GM18951 (cell line): Measurements from ENCODE around the gene TMEM181.
"Not testable (repeated sequence)": the region's sequence is repeated elsewhere in the genome, so short reads cannot be mapped to it uniquely, and the experiment has no call there.

Experiments
- POLR2A ChIP-seq: IDR thresholded peaks from 4 replicates; pipeline ENCODE4 v1.6.1; 2011; ENCODE audit warnings: mild to moderate bottlenecking; ENCODE audit not compliant: insufficient read length, insufficient read depth; ENCODE audit errors: extremely low read depth
- in situ Hi-C: fragments of 300-500 bp; cut with MboI; formaldehyde crosslinking; loops from one replicate; pipeline ENCODE4 v1.12.0; 2022; ENCODE audit warnings: low sequenced_read_pairs, mixed read lengths, inconsistent platforms; ENCODE audit not compliant: unreplicated experiment

Gene TMEM181

DNA sequence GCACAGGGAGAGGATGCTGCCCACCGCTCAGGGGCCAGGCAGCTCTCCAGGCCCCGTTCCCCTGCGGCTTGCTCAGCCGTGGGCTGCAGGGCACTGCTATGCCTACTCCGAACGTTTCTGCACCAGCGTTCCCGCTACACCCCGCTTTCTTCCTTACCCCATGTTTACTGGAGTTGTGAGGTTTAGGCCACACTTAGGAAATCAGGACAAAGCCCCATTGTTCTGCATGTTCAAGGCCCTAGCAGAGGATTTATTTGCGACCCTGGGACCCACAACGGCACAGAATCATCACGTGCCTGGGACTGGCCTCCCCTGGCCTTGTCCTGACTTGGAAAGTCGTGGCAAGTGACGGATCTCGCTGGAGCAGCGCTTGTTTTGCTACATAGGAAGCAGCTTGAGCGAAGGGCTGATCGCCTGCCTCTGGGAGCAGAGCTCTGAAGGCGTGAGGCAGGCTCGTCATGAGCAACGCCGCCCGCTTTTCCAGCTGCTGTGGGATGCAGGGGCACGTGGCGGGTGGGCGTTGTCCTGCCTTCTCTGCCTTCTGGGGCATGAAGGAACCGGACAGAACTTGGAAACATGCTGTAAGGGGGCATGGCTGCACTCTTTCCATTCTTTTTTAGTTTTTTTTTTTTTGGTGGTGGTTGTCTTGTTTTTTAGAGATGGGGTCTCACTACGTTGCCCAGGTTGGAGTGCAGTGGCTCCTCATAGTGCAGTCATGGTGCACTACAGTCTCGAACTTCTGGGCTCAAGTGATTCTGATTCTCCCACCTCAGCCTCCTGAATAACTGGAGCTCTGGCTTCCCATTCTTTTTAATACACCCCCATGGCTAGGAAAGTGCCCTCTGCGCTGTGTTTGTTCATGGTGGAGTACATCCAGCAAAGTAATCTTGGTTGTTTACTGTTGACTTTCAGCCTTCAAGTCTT, 14.6 kb upstream of the TMEM181 start:
- in situ Hi-C loops: no loop called here
- TF ChIP-seq POLR2A: no peak

DNA sequence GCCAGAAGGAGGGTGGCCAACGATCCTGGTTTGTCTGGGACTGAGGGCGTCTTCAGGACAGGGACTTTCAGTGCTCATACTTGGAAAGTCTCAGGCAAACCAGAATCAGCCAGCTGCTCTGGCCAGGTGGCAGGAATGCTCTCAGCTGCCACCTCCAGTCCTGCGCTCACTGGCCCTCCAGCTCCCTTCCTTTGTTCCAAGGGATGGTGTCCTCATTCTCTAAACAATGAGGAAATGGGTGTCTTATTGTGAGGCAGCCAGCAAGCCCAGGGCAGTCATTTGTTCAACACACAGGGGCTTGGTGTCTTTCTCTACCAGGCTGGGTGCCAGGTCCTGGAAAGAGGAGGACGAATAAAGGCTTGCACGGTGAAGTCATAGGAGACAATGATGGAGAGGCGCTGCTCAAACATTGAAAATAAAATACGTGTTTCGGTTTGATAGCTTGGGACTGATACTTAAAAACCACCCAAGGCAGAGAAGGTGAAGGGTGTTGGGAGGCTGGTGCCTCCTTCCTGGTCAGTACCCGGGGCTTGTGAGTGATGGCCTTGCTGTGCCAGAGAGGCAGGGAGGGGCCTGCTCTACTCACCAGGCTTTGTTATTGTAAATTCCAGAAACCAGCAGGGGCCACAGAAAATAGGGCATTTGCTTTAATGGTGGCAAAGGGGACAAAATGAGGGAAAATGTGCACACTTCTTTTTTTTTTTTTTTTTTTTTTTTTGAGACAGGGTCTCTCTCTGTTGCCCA, 11.3 kb upstream of the TMEM181 start:
- in situ Hi-C loops: no loop called here

DNA sequence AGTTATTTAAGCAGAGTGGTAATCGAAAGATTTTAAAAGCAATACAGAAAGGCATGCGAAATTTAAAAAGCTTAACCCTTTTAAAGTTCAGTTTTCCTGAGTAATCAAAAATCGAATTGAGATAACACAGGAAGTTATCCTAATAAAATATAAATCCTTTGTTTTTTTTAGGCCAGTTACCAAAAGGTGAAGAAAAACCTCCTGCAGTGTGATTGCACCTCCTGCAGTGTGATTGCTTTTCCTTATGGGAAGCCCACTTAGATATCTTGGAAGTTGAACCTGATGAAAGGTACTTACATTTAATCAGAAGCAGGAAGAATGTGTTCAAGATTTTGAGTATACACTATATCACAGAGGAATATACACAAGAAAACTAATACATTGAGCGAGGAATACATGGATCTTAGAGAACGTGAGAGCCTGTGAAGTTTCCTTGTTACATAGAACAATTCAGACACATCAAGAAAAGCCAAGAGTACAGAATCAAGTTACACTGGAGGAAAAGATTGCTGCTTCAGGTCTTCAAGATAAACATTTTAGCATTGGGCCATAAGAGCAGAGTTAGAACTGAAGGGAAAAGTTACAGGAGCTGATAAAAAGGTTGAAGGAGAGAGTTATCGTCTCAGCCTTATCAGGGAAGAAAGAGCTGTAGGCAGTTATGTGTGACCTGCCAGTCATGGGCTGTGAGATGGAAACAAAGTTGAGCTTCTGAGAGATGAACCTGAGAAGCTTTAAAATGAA, 7.7 kb upstream of the TMEM181 start:
- TF ChIP-seq POLR2A: no peak
- in situ Hi-C loops: no loop called here

More for the DNA sequence above, 11.3 kb upstream of the TMEM181 start:
- no peak for TF ChIP-seq POLR2A

DNA sequence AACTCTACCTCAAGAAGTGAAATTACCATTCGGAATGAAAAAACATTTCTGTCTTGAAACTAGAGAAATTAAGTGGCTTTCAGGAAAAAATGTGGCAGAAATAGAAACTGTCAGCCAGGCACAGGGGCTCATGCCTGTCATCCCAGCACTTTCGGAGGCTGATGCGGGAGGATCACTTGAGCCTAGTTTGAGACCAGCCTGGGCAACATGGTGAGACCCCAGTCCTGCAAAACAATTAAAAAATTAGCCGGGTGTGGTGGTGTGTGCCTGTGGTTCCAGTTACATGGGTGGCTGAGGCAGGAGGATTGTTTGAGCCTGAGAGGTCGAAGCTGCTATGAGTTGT, 7.1 kb upstream of the TMEM181 start:
- no peak for TF ChIP-seq POLR2A
- in situ Hi-C loops: no loop called here

DNA sequence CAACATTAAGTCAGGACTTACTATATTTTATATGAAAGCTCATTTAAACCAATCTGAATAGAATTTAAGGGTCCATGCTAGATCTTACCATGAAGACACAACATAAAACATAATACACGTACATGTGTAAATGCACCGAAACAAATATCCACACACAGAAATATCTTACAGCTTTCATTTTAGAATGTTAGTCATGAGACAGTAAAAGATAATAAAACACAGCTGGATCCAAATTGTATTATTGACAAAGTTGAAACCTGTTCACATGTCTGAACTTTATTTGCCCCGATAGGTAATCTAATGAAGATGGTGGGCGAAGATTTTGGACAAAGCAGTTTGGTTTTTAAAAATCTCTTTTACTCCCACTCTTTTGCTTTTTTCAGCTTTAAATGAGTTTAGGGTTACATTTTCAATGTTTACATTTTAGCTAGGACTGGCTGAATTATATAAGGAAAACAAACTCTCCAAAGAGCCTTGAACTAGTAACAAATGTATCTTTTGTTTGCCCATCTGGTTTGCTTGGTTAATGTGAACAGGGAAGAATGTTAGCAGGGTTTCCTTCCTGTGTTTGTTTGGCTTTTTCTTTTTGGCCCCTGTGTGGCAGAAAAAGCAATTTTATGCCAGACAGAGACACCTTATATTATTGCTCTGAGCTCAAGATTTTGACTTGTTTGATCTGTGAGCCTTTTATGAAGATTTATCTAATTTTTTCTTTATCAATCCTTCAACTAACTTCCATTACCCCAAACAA, 5.1 kb upstream of the TMEM181 start:
- in situ Hi-C loops: no loop called here
- no peak for TF ChIP-seq POLR2A

DNA sequence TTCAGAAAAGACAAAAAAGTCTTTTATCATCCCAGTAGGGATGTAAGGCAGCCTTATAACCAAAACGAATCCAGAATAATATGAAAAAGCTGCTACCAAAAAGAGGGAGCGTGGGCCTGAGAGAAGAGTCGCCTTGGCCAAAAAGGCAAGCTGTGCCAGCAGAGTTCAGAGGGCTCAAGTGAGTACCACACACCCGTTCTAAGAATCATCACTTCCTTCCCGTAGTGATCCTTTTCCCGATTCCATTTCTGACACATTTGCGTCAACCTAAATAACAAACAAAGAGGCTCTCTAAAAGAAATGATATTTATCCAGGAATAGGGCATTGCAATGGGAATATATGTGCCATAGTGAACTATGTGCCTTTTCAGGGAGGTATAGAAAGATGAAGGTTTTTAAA, 3.8 kb upstream of the TMEM181 start:
- in situ Hi-C loops: no loop called here
- TF ChIP-seq POLR2A: no peak

DNA sequence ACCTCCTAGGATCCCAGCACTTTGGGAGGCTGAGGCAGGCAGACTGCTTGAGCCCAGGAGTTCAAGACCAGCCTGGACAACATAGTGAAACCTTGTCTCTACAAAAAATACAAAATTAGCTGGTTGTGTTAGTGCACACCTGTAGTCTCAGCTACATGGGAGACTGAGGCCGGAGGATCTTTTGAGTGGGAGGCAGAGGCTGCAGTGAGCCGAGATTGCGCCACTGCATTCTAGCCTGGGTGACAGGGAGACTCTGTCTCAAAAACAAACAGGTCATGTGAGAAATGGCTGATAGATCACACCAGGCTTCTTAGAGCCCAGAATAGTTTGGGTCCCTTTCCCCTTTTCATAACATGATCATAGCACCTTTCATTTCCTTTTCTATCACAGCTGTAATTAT, 2.8 kb upstream of the TMEM181 start:
- in situ Hi-C loops: not testable (repeated sequence)

DNA sequence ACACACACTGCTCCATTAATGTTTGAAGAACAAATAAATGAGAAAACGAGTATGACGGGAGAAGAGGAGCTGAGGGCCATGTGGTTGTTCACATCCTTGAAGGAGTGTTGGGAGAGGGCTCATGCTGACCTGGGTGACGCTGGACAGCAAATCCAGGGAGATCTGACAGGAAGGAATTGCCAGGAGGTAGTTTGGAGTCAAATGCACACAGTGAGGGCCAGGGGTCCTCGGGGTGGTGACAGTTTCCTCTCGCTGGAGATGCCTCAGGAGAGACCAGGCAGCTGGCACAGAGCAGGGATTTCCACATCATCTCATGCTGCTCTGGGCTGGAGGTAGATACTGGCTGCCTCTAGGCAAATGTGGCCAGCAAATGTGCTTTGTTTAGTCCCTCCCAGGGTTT, 2.0 kb upstream of the TMEM181 start:
- in situ Hi-C loops: no loop called here
- TF ChIP-seq POLR2A: no peak

DNA sequence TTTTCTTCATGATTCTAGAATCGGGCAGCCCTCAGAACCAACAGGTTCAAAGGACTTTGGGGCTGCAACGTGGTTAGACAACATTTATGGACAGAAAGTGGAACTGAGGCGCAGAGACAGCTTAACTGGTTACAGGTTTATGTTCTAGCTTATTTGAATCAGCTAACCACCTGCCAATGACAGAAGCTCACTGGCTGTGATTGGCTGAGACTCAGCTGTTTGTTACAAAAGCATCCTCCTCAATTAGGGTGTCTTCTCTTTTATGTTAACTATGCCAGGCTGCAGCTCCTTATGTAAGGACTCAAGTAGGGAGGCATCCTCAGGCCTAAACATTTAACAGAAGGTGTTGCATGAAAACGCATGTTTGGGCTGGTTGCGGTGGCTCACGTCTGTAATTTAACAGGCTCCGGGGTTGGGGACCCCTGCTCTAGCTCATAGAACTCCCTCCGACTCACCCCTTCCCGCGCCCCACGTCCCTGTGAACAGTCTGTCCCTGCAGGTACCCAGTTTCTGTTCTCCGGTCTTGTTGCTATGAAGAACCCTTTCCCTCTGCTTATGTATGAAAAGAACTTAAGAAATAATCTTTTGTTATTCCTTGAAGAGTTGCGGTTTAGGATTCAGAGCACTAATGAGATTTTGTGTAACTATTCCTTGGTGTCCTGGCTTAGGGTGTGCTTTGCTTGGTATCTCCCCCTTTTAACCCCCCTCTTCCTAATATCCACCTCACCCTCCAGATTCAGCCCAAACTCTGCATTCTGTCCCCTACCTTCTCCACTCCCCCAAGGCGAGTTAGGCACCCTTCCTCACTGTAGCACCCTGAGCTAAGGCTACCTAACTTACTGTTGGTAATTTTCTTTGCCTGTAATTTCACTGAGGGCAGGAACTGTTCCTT, 1.2 kb upstream of the TMEM181 start:
- no peak for TF ChIP-seq POLR2A
- in situ Hi-C loops: no loop called here

DNA sequence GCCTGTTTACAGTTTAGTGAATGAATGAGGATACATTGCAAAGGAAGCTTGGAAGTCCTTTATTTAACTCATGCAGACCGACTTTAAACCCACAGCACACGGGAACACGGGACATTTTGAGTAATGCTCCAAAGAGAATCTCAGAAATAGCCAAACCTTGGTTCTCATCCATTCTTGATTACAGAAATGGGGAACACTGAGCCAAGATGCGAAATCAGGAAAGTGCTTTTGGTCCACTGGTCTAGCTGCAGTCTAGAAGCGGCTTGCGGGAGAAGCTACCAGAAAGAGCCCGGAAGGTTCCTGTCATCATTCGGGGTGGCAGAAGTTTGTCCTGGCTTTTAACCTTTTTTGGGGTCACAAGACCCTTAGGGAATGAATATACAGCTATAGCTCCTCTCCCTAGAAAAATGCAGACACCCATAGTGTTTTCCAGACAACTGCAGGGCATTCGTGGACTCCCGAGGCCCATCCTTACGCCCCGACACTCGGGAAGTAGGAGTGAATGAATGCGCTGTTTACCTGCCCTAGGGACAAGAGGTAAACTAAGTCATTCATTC, 475 bp upstream of the TMEM181 start:
- no peak for TF ChIP-seq POLR2A
- in situ Hi-C loops: no loop called here

DNA sequence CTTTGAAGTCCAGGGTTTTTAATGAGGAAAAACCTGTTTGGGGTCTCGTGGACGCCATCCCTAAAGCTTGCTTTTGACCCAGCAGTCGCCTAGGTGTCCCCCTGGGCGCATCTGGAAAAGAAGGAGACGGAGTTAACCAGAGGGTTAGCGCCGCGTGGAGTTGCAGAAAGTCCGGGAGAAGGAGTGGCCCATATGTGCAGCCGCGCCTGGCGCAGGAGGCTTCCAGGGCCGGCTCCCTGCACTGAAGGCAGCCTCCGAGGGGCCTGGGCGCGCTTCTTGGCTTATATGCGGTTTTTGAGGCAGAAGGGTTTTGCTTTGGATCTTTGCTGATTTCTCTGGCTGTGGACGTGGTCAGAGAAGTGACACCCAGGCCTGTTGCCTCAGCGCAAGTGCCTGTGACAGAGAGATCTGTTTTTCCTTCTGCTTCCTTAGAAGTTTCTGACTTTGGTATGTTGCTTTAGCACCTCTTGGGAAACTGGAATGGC, 987 bp downstream of the TMEM181 start:
- in situ Hi-C loops: no loop called here
- no peak for TF ChIP-seq POLR2A

DNA sequence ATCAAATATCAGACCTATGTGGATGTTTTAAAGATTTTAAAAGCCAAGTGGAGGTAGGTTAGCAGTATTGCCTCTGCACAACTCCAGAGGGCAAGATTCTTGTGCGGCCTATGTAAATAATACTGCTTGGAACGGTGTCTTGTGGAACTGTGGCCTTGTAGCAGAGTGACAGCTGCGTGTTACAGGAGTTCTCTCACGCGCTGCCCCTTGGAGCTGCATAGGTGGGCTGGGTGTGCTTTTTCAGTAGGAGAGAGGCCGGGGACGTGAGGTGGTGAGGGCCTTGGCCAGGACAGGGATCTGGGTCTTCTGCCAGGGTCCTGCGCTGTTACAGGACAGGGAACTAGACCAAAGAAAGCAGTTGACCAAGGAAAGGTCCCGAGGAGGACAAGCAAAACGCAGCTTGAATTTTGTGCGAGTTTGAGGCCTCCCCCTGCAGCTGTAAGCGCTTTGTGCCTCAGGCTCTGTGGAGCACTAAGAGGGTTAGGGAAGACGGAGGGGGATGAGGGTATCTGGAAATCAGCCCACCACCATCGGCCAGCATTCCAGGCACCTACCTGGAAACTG, 1.5 kb downstream of the TMEM181 start:
- in situ Hi-C loops: no loop called here
- TF ChIP-seq POLR2A: no peak
